Neuronal stem cell (in vitro differentiated cells): ENCODE measurements around the gene COL11A2.
A peak's percentile ranks its signal among the peaks of the same experiment; 100 is the strongest.

ENCODE experiments used
- DNase-seq: peaks from one replicate; pipeline ENCODE4 v3.0.0-alpha.2; 2013; ENCODE audit warnings: low spot score
- H2AFZ ChIP-seq: one replicate; pipeline ENCODE4 v1.6.1; 2013; ENCODE audit warnings: mild to moderate bottlenecking, low read length, inconsistent platforms
- H2AK5ac ChIP-seq: 2 replicates; pipeline ENCODE4 v1.6.1; 2013; ENCODE audit warnings: low read depth, mild to moderate bottlenecking, inconsistent platforms, low read length, moderate library complexity, mixed read lengths
- H2BK120ac ChIP-seq: 2 replicates; pipeline ENCODE4 v1.6.1; 2013; ENCODE audit warnings: low read depth, mild to moderate bottlenecking, inconsistent platforms, low read length, moderate library complexity, mixed read lengths
- H2BK12ac ChIP-seq: one replicate; pipeline ENCODE4 v1.6.1; 2013; ENCODE audit warnings: low read length, inconsistent platforms
- H2BK15ac ChIP-seq: 2 replicates; pipeline ENCODE4 v1.6.1; 2013; ENCODE audit warnings: mild to moderate bottlenecking, low read length, inconsistent platforms, mixed read lengths
- H2BK5ac ChIP-seq: one replicate; pipeline ENCODE4 v1.6.1; 2013; ENCODE audit warnings: inconsistent platforms, mild to moderate bottlenecking, low read length, moderate library complexity
- H3K14ac ChIP-seq: one replicate; pipeline ENCODE4 v1.6.1; 2013; ENCODE audit warnings: low read length, inconsistent platforms
- H3K18ac ChIP-seq: 2 replicates; pipeline ENCODE4 v1.6.1; 2013; ENCODE audit warnings: low read length, inconsistent platforms
- H3K23ac ChIP-seq: 2 replicates; pipeline ENCODE4 v1.6.1; 2013; ENCODE audit warnings: low read depth, mild to moderate bottlenecking, mixed read lengths, low read length, inconsistent platforms; ENCODE audit not compliant: poor library complexity
- H3K27ac ChIP-seq: replicated peaks from 3 replicates; pipeline ENCODE4 v1.5.1; 2013; ENCODE audit warnings: low read length, inconsistent platforms
- H3K27me3 ChIP-seq, 3 experiments: 2 replicates each; pipeline ENCODE4 v1.6.1; 2013; ENCODE audit warnings: low read length in 3 of 3, mild to moderate bottlenecking in 2 of 3, inconsistent platforms in 1 of 3, low read depth in 1 of 3, mixed read lengths in 1 of 3, moderate library complexity in 1 of 3; ENCODE audit not compliant: control insufficient read depth in 3 of 3, insufficient read depth in 3 of 3
- H3K36me3 ChIP-seq, 2 donors: replicated peaks in 1 of 2; 2 replicates each; pipeline ENCODE4 v1.6.1; 2013; ENCODE audit warnings: low read length in 2 of 2; ENCODE audit not compliant: control insufficient read depth in 2 of 2, insufficient read depth in 2 of 2
- H3K4ac ChIP-seq: 2 replicates; pipeline ENCODE4 v1.6.1; 2013; ENCODE audit warnings: inconsistent platforms, mild to moderate bottlenecking, low read length, moderate library complexity
- H3K4me1 ChIP-seq, 2 donors: 1 replicate in 1 of 2; 2 replicates in 1 of 2; pipeline ENCODE4 v1.6.1; 2013; ENCODE audit warnings: low read length in 2 of 2, low read depth in 1 of 2; ENCODE audit not compliant: control insufficient read depth in 2 of 2, insufficient read depth in 1 of 2
- H3K4me2 ChIP-seq: one replicate; pipeline ENCODE4 v1.6.1; 2013; ENCODE audit warnings: mild to moderate bottlenecking, low read length, inconsistent platforms; ENCODE audit not compliant: insufficient read depth, poor library complexity, severe bottlenecking
- H3K4me3 ChIP-seq, 2 donors: 2 replicates each; pipeline ENCODE4 v1.5.1; 2013; ENCODE audit warnings: low read length in 2 of 2, mild to moderate bottlenecking in 2 of 2, inconsistent platforms in 1 of 2, moderate library complexity in 1 of 2
- H3K79me1 ChIP-seq: one replicate; pipeline ENCODE4 v1.6.1; 2013; ENCODE audit warnings: low read depth, mild to moderate bottlenecking, inconsistent platforms, low read length, moderate library complexity
- H3K9ac ChIP-seq: one replicate; pipeline ENCODE4 v1.6.1; 2013; ENCODE audit warnings: mild to moderate bottlenecking, low read depth, low read length, inconsistent platforms; ENCODE audit not compliant: poor library complexity
- H3K9me3 ChIP-seq, 2 donors: replicated peaks in 1 of 2; 2 replicates each; pipeline versions ENCODE3 to v1.6.1; 2013; ENCODE audit warnings: low read length in 2 of 2, mild to moderate bottlenecking in 2 of 2, inconsistent platforms in 1 of 2, low read depth in 1 of 2, mixed read lengths in 1 of 2, moderate library complexity in 1 of 2; ENCODE audit not compliant: control insufficient read depth in 2 of 2, insufficient read depth in 1 of 2
- H4K8ac ChIP-seq: one replicate; pipeline ENCODE4 v1.6.1; 2013; ENCODE audit warnings: low read depth, mild to moderate bottlenecking, inconsistent platforms, low read length, moderate library complexity
- H4K91ac ChIP-seq: one replicate; pipeline ENCODE4 v1.6.1; 2013; ENCODE audit warnings: low read length, low read depth, mild to moderate bottlenecking, inconsistent platforms; ENCODE audit not compliant: poor library complexity
- WGBS, 2 donors: extraction: QIAGEN DNeasy Blood & Tissue Kit; methylation state at CpG; one replicate each; pipeline ENCODE4 v1.1.7; 2013; ENCODE audit warnings: missing lambda C conversion rate in 2 of 2, mixed read lengths in 1 of 2; ENCODE audit not compliant: insufficient read length in 2 of 2, insufficient replicate concordance in 1 of 2; ENCODE audit errors: extremely low coverage in 2 of 2; 5-methylcytosine and 5-hydroxymethylcytosine counted together

Gene COL11A2

GRCh38 chr6:33204415-33205190 lies 12.3 kb upstream of the COL11A2 start, which contains the start of gene HSD17B8:
TSS of gene HSD17B8 (plus strand) at chr6:33204655. CDS start at chr6:33204669, 14 bp downstream.
- Histone ChIP-seq H3K27ac (peak within 1 kb of the TSS; percentile 69), H3K4ac (peak within 1 kb of the TSS; percentile 20)

GRCh38 chr6:33204165-33204414 lies 11.8 kb upstream of the COL11A2 start:
- Histone ChIP-seq H2AK5ac (no peak overlapping the region), H3K18ac (no peak overlapping the region), H3K9me3 (no peaks in the 10 kb centered on the region), H3K27me3 (no peaks in the 10 kb centered on the region), H3K4ac (no peak overlapping the region), H2BK120ac (no peak overlapping the region), H2AFZ (no peak overlapping the region), H4K91ac (no peak overlapping the region), H3K4me2 (peak overlapping the region; percentile 87), H3K79me1 (peaks cover 14% of the 10 kb centered on the region), H3K27ac (no peak overlapping the region), H2BK15ac (no peak overlapping the region), H3K14ac (no peak overlapping the region), H3K4me3 (peak overlapping the region in 1 of 2 donors; percentile 73), H2BK5ac (no peak overlapping the region), H3K23ac (no peak overlapping the region), H3K4me1 (peaks cover 33 to 49% of the 10 kb centered on the region in 2 donors), H3K36me3 (peaks cover 22 to 35% of the 10 kb centered on the region in 2 donors), H4K8ac (no peak overlapping the region), H3K9ac (no peak overlapping the region), H2BK12ac (no peak overlapping the region)
- DNase-seq, result no peak
- no CpG with 5 or more reads among the region's 4 CpGs for WGBS, 2 donors

More at GRCh38 chr6:33204415-33205190, 12.3 kb upstream of the COL11A2 start, which contains the start of gene HSD17B8:
- no peaks in the 10 kb centered on the region for H3K27me3 ChIP-seq
- peak within 1 kb of the TSS; percentile 72 for H2AK5ac ChIP-seq
- peak within 1 kb of the TSS; percentile 93 for H3K18ac ChIP-seq
- peak within 1 kb of the TSS; percentile 87 for H3K23ac ChIP-seq
- WGBS, 2 donors, result no CpG with 5 or more reads among the region's 48 CpGs
- H3K4me2 ChIP-seq, result peak within 1 kb of the TSS; percentile 87
- no peak within 1 kb of the TSS for H4K91ac ChIP-seq
- H2BK12ac ChIP-seq, result peak within 1 kb of the TSS; percentile 65
- peak within 1 kb of the TSS; percentile 73 to 92 for H3K4me3 ChIP-seq
- peaks cover 12% of the 10 kb centered on the region for H3K79me1 ChIP-seq
- H2BK120ac ChIP-seq, result peak within 1 kb of the TSS; percentile 56
- no peaks in the 10 kb centered on the region for H3K9me3 ChIP-seq
- H4K8ac ChIP-seq, result no peak within 1 kb of the TSS
- H3K9ac ChIP-seq, result peak within 1 kb of the TSS; percentile 91
- no peak within 1 kb of the TSS for H3K14ac ChIP-seq
- peak within 1 kb of the TSS; percentile 58 for H2AFZ ChIP-seq
- peaks cover 31 to 47% of the 10 kb centered on the region in 2 donors for H3K4me1 ChIP-seq
- H2BK15ac ChIP-seq, result peak within 1 kb of the TSS; percentile 51
- peak; percentile 89 for DNase-seq
- peaks cover 24 to 40% of the 10 kb centered on the region in 2 donors for H3K36me3 ChIP-seq
- H2BK5ac ChIP-seq, result peak within 1 kb of the TSS; percentile 85

DNA sequence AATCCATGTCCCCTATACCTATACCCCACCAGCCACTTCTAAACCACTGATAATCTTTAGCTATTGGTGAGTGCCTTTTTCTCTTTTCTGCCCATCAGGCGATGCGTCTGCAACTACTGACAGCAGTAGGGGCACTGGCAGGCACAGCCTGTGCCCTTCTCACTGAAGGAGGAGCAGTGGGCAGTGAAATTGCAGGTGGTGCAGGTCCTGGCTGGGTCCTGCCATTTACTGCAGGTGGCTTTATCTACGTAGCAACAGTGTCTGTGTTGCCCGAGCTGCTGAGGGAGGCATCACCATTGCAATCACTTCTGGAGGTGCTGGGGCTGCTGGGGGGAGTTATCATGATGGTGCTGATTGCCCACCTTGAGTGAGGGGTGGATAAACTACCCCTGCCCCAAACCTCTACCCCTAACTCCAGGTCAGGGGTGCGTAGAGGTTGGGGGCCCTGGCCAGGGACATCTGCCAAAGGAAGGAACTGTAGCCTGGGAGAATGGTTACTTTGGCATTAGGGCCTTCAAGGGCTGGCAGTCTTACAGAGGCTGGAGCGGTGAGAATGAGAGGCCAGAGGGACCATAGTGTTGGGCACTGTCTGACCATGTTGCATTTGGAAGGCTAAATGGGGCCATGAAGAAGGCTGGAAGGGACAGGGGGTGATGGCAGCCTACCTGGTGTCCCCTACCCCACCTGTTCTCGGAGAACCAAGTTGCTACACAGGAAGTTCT lies 11.3 kb upstream of the COL11A2 start:
- peaks cover 22 to 30% of the 10 kb centered on the region in 2 donors for H3K36me3 ChIP-seq
- H4K8ac ChIP-seq, result no peak overlapping the region
- H4K91ac ChIP-seq, result no peak overlapping the region
- H2AFZ ChIP-seq, result no peak overlapping the region
- no peak overlapping the region for H3K27ac ChIP-seq
- no peak overlapping the region for H3K23ac ChIP-seq
- H2BK120ac ChIP-seq, result no peak overlapping the region
- no peak overlapping the region for H3K4me2 ChIP-seq
- no peaks in the 10 kb centered on the region for H3K27me3 ChIP-seq
- H3K18ac ChIP-seq, result no peak overlapping the region
- H3K4ac ChIP-seq, result no peak overlapping the region
- H2AK5ac ChIP-seq, result no peak overlapping the region
- H3K9ac ChIP-seq, result no peak overlapping the region
- H3K14ac ChIP-seq, result no peak overlapping the region
- H2BK12ac ChIP-seq, result no peak overlapping the region
- DNase-seq, result no peak
- no peaks in the 10 kb centered on the region for H3K9me3 ChIP-seq
- H3K4me3 ChIP-seq, result no peak overlapping the region
- no peak overlapping the region for H2BK15ac ChIP-seq
- H3K79me1 ChIP-seq, result peaks cover 14% of the 10 kb centered on the region
- peaks cover 31 to 45% of the 10 kb centered on the region in 2 donors for H3K4me1 ChIP-seq
- no CpG with 5 or more reads among the region's 7 CpGs for WGBS, 2 donors
- no peak overlapping the region for H2BK5ac ChIP-seq

GRCh38 chr6:33202799-33203198 lies 10.5 kb upstream of the COL11A2 start:
- Histone ChIP-seq H4K8ac (no peak overlapping the region), H3K9me3 (no peaks in the 10 kb centered on the region), H3K4me3 (no peak overlapping the region), H2BK12ac (no peak overlapping the region), H3K79me1 (peaks cover 17% of the 10 kb centered on the region), H3K4ac (no peak overlapping the region), H3K27me3 (no peaks in the 10 kb centered on the region), H3K27ac (no peak overlapping the region), H3K36me3 (peaks cover 22 to 30% of the 10 kb centered on the region in 2 donors), H3K14ac (no peak overlapping the region), H3K18ac (no peak overlapping the region), H2BK5ac (no peak overlapping the region), H3K9ac (no peak overlapping the region), H3K4me1 (peaks cover 31 to 45% of the 10 kb centered on the region in 2 donors), H2BK15ac (no peak overlapping the region), H3K23ac (no peak overlapping the region), H4K91ac (no peak overlapping the region), H2BK120ac (no peak overlapping the region), H2AK5ac (no peak overlapping the region), H2AFZ (no peak overlapping the region), H3K4me2 (no peak overlapping the region)
- WGBS, 2 donors, result no CpG with 5 or more reads among the region's 6 CpGs
- no peak for DNase-seq
